NCI-H146 treated with DMSO at 0.1 percent for 48 hours (cell line): ENCODE measurements around the gene ADARB1.
"Not testable (repeated sequence)": the region's sequence is repeated elsewhere in the genome, so short reads cannot be mapped to it uniquely, and the experiment has no call there.

Experiments
- DNase-seq: peaks from one replicate; lab custom pipeline; 2025; ENCODE audit not compliant: unreplicated experiment; lab: John Stamatoyannopoulos, UW

The ADARB1 gene

GRCh38 chr21:45074048-45074817, at the start of gene ADARB1:
ADARB1 (plus strand) TSS chr21:45074580; CDS start chr21:45171657, 97,077 bp downstream.
- no peak for DNase-seq

- no peak for DNase-seq
Observed at GRCh38 chr21:45026066-45026745, 48.2 kb upstream of the ADARB1 start.

GRCh38 chr21:45026826-45027225, 47.6 kb upstream of the ADARB1 start:
- DNase-seq = no peak

GRCh38 chr21:45027241-45028196, 46.9 kb upstream of the ADARB1 start:
- DNase-seq = no peak

GRCh38 chr21:45028645-45029044, 45.7 kb upstream of the ADARB1 start:
- DNase-seq = not testable (repeated sequence)

GRCh38 chr21:45029298-45029947, 45.0 kb upstream of the ADARB1 start:
- DNase-seq = no peak

GRCh38 chr21:45029948-45030681, 44.3 kb upstream of the ADARB1 start:
- DNase-seq = no peak

GRCh38 chr21:45030682-45031570, 43.5 kb upstream of the ADARB1 start:
- DNase-seq = no peak

GRCh38 chr21:45031571-45032191, 42.7 kb upstream of the ADARB1 start:
- no peak for DNase-seq

- no peak for DNase-seq
Observed at GRCh38 chr21:45032332-45032731, 42.0 kb upstream of the ADARB1 start.

- DNase-seq = no peak
Observed at GRCh38 chr21:45032977-45033710, 41.2 kb upstream of the ADARB1 start.

GRCh38 chr21:45033791-45034555, 40.4 kb upstream of the ADARB1 start:
- no peak for DNase-seq

- DNase-seq = no peak
Observed at GRCh38 chr21:45034556-45035476, 39.6 kb upstream of the ADARB1 start.

GRCh38 chr21:45035477-45035848, 38.9 kb upstream of the ADARB1 start:
- no peak for DNase-seq

GRCh38 chr21:45036630-45037029, 37.8 kb upstream of the ADARB1 start:
- DNase-seq = no peak

- DNase-seq = no peak
Observed at GRCh38 chr21:45037986-45038385, 36.4 kb upstream of the ADARB1 start.
